ENCODE data around the gene FKBP10.
"Not testable (repeated sequence)": the region's sequence is repeated elsewhere in the genome, so short reads cannot be mapped to it uniquely, and the experiment has no call there.

FKBP10 gene

GRCh38 chr17:41835800-41836549 is 23.2 kb downstream of the FKBP10 start, which contains the start of gene NT5C3B:
TSS of gene NT5C3B (minus strand) at chr17:41836232. CDS start at chr17:41836193, 39 bp downstream.
- Histone ChIP-seq H2AFZ (ENCODE audit: low read depth, low read length) (peak within 1 kb of the TSS; percentile 84), H4K20me1 (ENCODE audit: insufficient read depth, low read length) (no peaks in the 10 kb centered on the region), H3K9me3 (ENCODE audit: insufficient read depth, low read length, severe bottlenecking) (no peaks in the 10 kb centered on the region), H3K27ac (ENCODE audit: low read length) (peak within 1 kb of the TSS; percentile 47; the same call in 1 of the 2 replicates), H3K9ac (ENCODE audit: low read depth, low read length) (peak within 1 kb of the TSS; percentile 64), H3K79me2 (ENCODE audit: insufficient read depth, low read length) (no peaks in the 10 kb centered on the region; the same call in 1 of the 2 replicates), H3K4me1 (ENCODE audit: insufficient read depth, low read length) (peaks cover 18% of the 10 kb centered on the region), H3K36me3 (ENCODE audit: insufficient read depth, low read length) (no peaks in the 10 kb centered on the region), H3K27me3 (ENCODE audit: insufficient read depth, low read length, poor library complexity) (no peaks in the 10 kb centered on the region), H3K4me2 (ENCODE audit: insufficient read depth, low read length) (peak within 1 kb of the TSS; percentile 71), H3K4me3 (ENCODE audit: low read depth in 1 of 2, low read length in 2 of 2) (peak within 1 kb of the TSS; percentile 33 to 60; a peak in 3 of 4 replicates)
- DNase-seq, result peak; percentile 59
- TF ChIP-seq EZH2 (IDR thresholded peaks at IDR 0.05; ENCODE audit: borderline replicate concordance, low read depth, low read length, severe bottlenecking) (no peak), CTCF (IDR thresholded peaks at IDR 0.05; ENCODE audit: borderline replicate concordance, extremely low read depth, low read length, poor library complexity, severe bottlenecking) (no peak)
- ATAC-seq (ENCODE audit: insufficient read depth, low read depth), result peak; percentile 86

- DNase-seq (no peak), ATAC-seq (ENCODE audit: insufficient read depth, low read depth) (no peak)
- H3K4me1 ChIP-seq (ENCODE audit: insufficient read depth, low read length), result peaks cover 18% of the 10 kb centered on the region
- H3K4me2 ChIP-seq (ENCODE audit: insufficient read depth, low read length), result peak overlapping the region; percentile 71
- H4K20me1 ChIP-seq (ENCODE audit: insufficient read depth, low read length), result no peaks in the 10 kb centered on the region
- peak overlapping the region; percentile 64 for H2AFZ ChIP-seq (ENCODE audit: low read depth, low read length)
- H3K27ac ChIP-seq (ENCODE audit: low read length), result 0 out of 2 replicates have a peak overlapping the region, but pooled peaks have one; percentile 27
- H3K4me3 ChIP-seq (ENCODE audit: low read depth in 1 of 2, low read length in 2 of 2), result peak overlapping the region in 1 of 2 experiments; percentile 60; a peak in 2 of 4 replicates
- H3K27me3 ChIP-seq (ENCODE audit: insufficient read depth, low read length, poor library complexity), result no peaks in the 10 kb centered on the region
- H3K9me3 ChIP-seq (ENCODE audit: insufficient read depth, low read length, severe bottlenecking), result no peaks in the 10 kb centered on the region
- no peaks in the 10 kb centered on the region for H3K36me3 ChIP-seq (ENCODE audit: insufficient read depth, low read length)
- no peaks in the 10 kb centered on the region; the same call in 1 of the 2 replicates for H3K79me2 ChIP-seq (ENCODE audit: insufficient read depth, low read length)
- no peak for TF ChIP-seq EZH2 (IDR thresholded peaks at IDR 0.05; ENCODE audit: borderline replicate concordance, low read depth, low read length, severe bottlenecking)
- TF ChIP-seq CTCF (IDR thresholded peaks at IDR 0.05; ENCODE audit: borderline replicate concordance, extremely low read depth, low read length, poor library complexity, severe bottlenecking), result no peak
- peak overlapping the region; percentile 64 for H3K9ac ChIP-seq (ENCODE audit: low read depth, low read length)
Measured at GRCh38 chr17:41836550-41837196, 23.9 kb downstream of the FKBP10 start.

- TF ChIP-seq EZH2 (IDR thresholded peaks at IDR 0.05; ENCODE audit: borderline replicate concordance, low read depth, low read length, severe bottlenecking) (no peak), CTCF (IDR thresholded peaks at IDR 0.05; ENCODE audit: borderline replicate concordance, extremely low read depth, low read length, poor library complexity, severe bottlenecking) (no peak)
- no peaks in the 10 kb centered on the region; the same call in 1 of the 2 replicates for H3K79me2 ChIP-seq (ENCODE audit: insufficient read depth, low read length)
- DNase-seq (no peak), ATAC-seq (ENCODE audit: insufficient read depth, low read depth) (no peak)
- H4K20me1 ChIP-seq (ENCODE audit: insufficient read depth, low read length), result no peaks in the 10 kb centered on the region
- no peaks in the 10 kb centered on the region for H3K36me3 ChIP-seq (ENCODE audit: insufficient read depth, low read length)
- H3K27ac ChIP-seq (ENCODE audit: low read length), result no peak within 1 kb of the TSS
- H3K4me2 ChIP-seq (ENCODE audit: insufficient read depth, low read length), result peak within 1 kb of the TSS; percentile 71
- H3K4me3 ChIP-seq (ENCODE audit: low read depth in 1 of 2, low read length in 2 of 2), result peak within 1 kb of the TSS in 1 of 2 experiments; percentile 60; a peak in 2 of 4 replicates
- no peaks in the 10 kb centered on the region for H3K9me3 ChIP-seq (ENCODE audit: insufficient read depth, low read length, severe bottlenecking)
- H2AFZ ChIP-seq (ENCODE audit: low read depth, low read length), result peak within 1 kb of the TSS; percentile 64
- H3K9ac ChIP-seq (ENCODE audit: low read depth, low read length), result peak within 1 kb of the TSS; percentile 64; the same call in 1 of the 2 replicates
- H3K27me3 ChIP-seq (ENCODE audit: insufficient read depth, low read length, poor library complexity), result no peaks in the 10 kb centered on the region
- H3K4me1 ChIP-seq (ENCODE audit: insufficient read depth, low read length), result peaks cover 18% of the 10 kb centered on the region
Measured at GRCh38 chr17:41837761-41838538, 25.1 kb downstream of the FKBP10 start, which contains the start of gene KLHL10. TSS of gene KLHL10 (plus strand) at chr17:41837825. CDS start at chr17:41837933, 108 bp downstream.

GRCh38 chr17:41839448-41839847 is 26.6 kb downstream of the FKBP10 start:
- not testable (repeated sequence) for H3K79me2 ChIP-seq (ENCODE audit: insufficient read depth, low read length); H2AFZ ChIP-seq (ENCODE audit: low read depth, low read length); H3K27me3 ChIP-seq (ENCODE audit: insufficient read depth, low read length, poor library complexity); DNase-seq; ATAC-seq (ENCODE audit: insufficient read depth, low read depth); H3K9me3 ChIP-seq (ENCODE audit: insufficient read depth, low read length, severe bottlenecking); H4K20me1 ChIP-seq (ENCODE audit: insufficient read depth, low read length); H3K27ac ChIP-seq (ENCODE audit: low read length); H3K4me2 ChIP-seq (ENCODE audit: insufficient read depth, low read length); H3K36me3 ChIP-seq (ENCODE audit: insufficient read depth, low read length); H3K4me3 ChIP-seq (ENCODE audit: low read depth in 1 of 2, low read length in 2 of 2); H3K9ac ChIP-seq (ENCODE audit: low read depth, low read length)
- peaks cover 18% of the 10 kb centered on the region for H3K4me1 ChIP-seq (ENCODE audit: insufficient read depth, low read length)

GRCh38 chr17:41840781-41841180 is 28.0 kb downstream of the FKBP10 start:
- not testable (repeated sequence) for ATAC-seq (ENCODE audit: insufficient read depth, low read depth); H3K36me3 ChIP-seq (ENCODE audit: insufficient read depth, low read length); H3K79me2 ChIP-seq (ENCODE audit: insufficient read depth, low read length)

More at GRCh38 chr17:41840781-41841180, 28.0 kb downstream of the FKBP10 start:
- not testable (repeated sequence) for H3K4me3 ChIP-seq (ENCODE audit: low read depth in 1 of 2, low read length in 2 of 2); H3K27me3 ChIP-seq (ENCODE audit: insufficient read depth, low read length, poor library complexity); H4K20me1 ChIP-seq (ENCODE audit: insufficient read depth, low read length); DNase-seq; H3K27ac ChIP-seq (ENCODE audit: low read length); H3K9me3 ChIP-seq (ENCODE audit: insufficient read depth, low read length, severe bottlenecking); H3K9ac ChIP-seq (ENCODE audit: low read depth, low read length); H2AFZ ChIP-seq (ENCODE audit: low read depth, low read length); H3K4me1 ChIP-seq (ENCODE audit: insufficient read depth, low read length); H3K4me2 ChIP-seq (ENCODE audit: insufficient read depth, low read length)
